Coronary artery (tissue), 2 donors: ENCODE data around the gene MSI2.

Source experiments
- DNase-seq: peaks from one replicate; pipeline ENCODE4 v3.0.0-alpha.2; 2017; ENCODE audit warnings: low spot score
- H3K27ac ChIP-seq, 2 donors: fragments of 200-600 bp; sonication (generic); one replicate each; pipeline ENCODE4 v1.5.1; 2016 to 2019
- H3K4me3 ChIP-seq: fragments of 200-600 bp; sonication (generic); 2 replicates; pipeline ENCODE4 v1.5.1; 2016; ENCODE audit warnings: mild to moderate bottlenecking, moderate library complexity
- CTCF ChIP-seq: fragments of 200-600 bp; sonication (generic); IDR thresholded peaks from one replicate; pipeline ENCODE4 v1.5.1; 2019; ENCODE audit warnings: antibody characterized with exemption

MSI2 gene

GRCh38 chr17:57552114-57552624 is 295.8 kb downstream of the MSI2 start:
- Histone ChIP-seq H3K27ac (no peak overlapping the region), H3K4me3 (no peak overlapping the region)
- peak; percentile 31 for TF ChIP-seq CTCF
- no peak for DNase-seq

- TF ChIP-seq CTCF: no peak
- H3K4me3 ChIP-seq: no peak overlapping the region
- no peak overlapping the region for H3K27ac ChIP-seq
- no peak for DNase-seq
Observed at GRCh38 chr17:57553526-57553925, 297.2 kb downstream of the MSI2 start.

GRCh38 chr17:57553991-57554825 is 297.9 kb downstream of the MSI2 start:
- Histone ChIP-seq H3K27ac (no peak overlapping the region), H3K4me3 (no peak overlapping the region)
- TF ChIP-seq CTCF: no peak
- no peak for DNase-seq

- no peak for DNase-seq
- H3K4me3 ChIP-seq: no peak overlapping the region
- H3K27ac ChIP-seq: no peak overlapping the region
- TF ChIP-seq CTCF: no peak
Observed at GRCh38 chr17:57554826-57555635, 298.7 kb downstream of the MSI2 start.

GRCh38 chr17:57555636-57556175 is 299.4 kb downstream of the MSI2 start:
- no peak for DNase-seq
- TF ChIP-seq CTCF: no peak
- no peak overlapping the region for H3K27ac ChIP-seq
- H3K4me3 ChIP-seq: no peak overlapping the region

GRCh38 chr17:57556320-57556719 is 300.0 kb downstream of the MSI2 start:
- Histone ChIP-seq H3K4me3 (no peak overlapping the region), H3K27ac (no peak overlapping the region)
- DNase-seq: no peak
- no peak for TF ChIP-seq CTCF
